ENCODE results near the gene IL1RAPL2.
"Not testable (repeated sequence)": the region's sequence is repeated elsewhere in the genome, so short reads cannot be mapped to it uniquely, and the experiment has no call there.

The IL1RAPL2 gene

DNA sequence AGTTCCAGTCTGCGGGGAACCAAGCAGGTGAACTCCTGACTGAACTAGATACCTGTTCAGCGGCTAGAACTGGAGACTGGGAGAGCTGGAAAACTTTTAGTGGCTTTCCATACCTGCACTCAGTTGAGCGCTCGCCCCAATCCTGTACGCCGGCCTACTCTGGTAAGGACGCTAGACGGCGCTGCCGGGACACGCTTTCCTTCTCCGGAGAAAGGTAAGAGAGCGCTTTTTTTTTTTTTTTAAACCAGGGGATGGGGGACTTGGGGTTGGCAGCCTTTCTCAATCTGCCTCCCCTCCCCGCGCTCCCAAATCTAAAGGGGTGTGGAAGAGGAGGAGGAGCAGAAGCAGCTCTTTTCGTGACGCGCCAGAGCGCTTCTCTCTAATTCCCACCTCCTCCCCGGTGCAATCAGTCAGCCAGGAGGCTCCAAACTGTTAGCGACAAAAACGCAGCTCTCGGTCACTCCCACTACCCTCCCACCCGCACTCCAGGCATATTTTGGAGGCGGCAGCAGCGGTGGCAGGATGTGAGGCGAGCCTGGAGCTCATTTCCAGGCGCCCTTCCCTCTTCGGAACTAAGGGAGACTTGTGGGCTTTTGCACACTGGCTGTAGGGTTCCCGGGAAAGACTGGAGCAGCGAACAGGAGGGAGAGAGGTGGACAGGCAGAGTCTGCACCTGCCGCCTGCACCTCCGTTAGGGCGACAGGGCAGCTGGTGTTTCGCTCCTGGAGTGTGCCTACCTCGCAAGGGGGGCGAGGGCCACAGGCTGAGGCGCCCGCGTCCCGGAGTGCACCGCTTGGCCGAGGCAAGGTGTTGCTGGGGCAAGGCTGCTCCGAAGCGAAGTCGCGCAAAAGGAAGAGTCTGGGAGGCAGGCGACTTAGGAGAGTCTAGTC lies at the start of gene IL1RAPL2:
TSS of gene IL1RAPL2 (plus strand) at position 409 of the 890 bp plus-strand sequence.
- DNase-seq (ENCODE audit: low read depth), result no peak

DNA sequence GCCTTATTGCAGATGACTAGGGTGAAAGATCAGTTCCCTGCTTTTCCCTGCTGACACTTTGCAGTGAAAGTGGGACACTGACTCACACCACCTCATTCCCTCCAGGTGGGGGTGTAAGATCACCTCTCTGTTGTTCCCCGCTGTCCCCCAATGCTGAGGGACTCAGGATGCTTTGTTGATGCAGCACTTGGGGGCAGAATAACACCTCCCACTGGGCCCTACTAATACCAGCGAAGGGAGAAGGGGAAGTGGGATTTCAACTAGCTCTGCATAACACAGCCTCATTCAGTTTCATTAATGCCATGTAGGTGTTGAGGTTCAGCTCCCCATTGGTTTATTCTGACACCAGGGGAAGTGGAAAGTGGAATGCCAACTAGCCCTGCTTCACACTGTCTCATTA lies 43.6 kb upstream of the IL1RAPL2 start:
- no peak for DNase-seq (ENCODE audit: low read depth)

DNA sequence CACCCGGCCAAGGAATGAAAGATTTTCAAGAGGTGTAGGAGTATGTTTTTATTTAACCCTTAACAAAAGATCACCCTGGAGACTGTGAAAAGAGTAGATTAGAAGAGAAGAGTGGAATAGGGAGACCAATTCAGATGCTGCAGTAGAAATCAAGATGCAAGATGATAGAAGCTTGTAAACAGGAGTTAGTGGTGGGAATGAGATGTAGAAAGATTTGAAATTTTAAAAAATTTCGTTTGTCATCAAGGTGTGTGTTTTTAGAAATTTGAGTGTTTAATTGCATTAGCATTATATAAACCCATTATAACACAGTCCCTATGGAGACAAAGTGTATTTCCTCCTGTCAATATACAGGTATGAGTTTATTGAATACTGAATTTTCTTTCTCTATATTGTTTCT lies 42.1 kb upstream of the IL1RAPL2 start:
- no peak for DNase-seq (ENCODE audit: low read depth)

DNA sequence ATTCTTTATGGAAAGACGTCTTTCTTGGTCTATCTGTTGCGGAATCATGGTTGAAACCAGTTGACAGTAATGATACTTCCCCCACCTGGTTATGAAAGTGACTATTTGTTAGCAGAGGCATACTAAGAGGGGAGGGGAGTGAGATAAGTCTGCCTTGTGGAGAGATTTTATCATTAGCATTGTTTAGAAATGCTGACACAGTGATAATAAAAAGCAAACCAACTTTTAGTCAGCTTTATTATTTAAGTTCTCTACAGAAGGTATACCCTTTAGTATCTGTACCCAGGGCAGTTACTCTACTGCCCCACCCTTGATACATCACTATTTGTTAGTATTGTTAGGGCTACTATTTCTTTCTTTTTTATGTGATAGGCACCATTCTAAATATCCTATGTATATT lies 26.9 kb upstream of the IL1RAPL2 start:
- DNase-seq (ENCODE audit: low read depth), result no peak

DNA sequence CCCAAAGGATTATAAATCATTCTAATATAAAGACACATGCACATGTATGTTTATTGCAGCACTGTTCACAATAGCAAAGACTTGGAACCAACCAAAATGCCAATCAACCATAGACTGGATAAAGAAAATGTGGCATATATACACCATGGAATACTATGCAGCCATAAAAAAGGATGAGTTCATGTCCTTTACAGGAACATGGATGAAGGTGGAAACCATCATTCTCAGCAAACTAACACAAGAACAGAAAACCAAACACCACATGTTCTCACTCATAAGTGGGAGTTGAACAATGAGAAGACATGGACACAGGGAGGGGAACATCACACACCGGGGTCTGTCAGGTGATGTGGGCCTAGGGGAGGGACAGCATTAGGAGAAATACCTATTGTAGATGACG lies 23.6 kb upstream of the IL1RAPL2 start:
- not testable (repeated sequence) for DNase-seq (ENCODE audit: low read depth)

DNA sequence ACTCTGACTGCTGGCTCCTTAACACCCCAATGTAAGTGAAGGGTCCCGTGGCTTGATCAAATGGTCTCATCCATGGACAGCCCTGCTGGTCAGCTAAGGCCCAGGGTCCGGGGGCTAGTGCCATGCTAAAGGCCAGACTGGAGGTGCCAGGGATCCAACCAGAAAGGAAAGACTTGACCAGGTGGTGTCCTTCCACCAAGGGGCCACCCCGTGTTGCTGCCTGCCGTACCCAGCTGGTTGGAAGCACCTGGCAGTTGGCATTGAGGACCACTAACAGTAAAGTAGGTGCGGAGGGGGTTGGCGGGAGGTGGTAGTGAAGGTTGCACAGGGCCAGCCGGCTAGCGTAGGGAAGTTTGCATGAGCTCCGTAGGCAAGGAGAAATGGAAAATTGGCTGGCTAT lies 1.7 kb upstream of the IL1RAPL2 start:
- DNase-seq (ENCODE audit: low read depth), result no peak

DNA sequence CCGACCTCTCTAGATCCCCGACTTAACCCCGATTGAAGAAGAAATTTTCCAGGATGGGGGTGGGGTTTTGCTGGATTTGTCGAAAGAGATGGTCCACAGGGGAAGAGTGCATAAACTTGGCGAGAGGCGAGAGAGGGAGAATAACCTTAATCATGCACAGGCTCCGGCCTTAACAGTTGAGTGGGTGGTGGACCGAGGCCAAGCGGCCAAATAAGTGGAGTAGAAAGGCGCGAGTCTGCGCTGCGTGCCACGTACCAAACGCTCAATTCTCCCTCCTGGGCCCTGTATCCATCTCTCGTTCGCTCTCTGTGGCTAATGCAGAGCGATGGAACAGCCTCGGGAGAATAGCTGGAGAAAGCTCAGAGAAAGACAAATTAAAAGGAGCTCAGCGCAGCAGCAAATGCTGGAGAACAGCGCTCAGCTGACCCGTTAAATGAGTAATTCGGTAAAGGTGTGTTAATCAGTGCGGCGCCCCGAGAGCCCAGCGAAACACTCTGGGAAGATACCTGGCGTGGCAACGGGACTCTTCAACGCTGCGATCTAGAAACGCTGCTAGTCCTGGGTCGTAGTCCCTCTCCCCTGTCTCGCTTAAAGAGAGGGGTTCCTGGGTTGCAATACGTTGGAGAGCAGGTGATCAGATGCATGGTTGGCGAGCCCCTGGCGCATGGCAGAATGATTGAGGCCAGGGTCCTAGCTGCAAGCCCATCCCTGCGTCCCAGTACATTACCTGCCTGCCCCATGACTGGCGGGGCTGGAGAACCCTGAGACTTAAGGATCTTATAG lies 887 bp upstream of the IL1RAPL2 start:
- no peak for DNase-seq (ENCODE audit: low read depth)

DNA sequence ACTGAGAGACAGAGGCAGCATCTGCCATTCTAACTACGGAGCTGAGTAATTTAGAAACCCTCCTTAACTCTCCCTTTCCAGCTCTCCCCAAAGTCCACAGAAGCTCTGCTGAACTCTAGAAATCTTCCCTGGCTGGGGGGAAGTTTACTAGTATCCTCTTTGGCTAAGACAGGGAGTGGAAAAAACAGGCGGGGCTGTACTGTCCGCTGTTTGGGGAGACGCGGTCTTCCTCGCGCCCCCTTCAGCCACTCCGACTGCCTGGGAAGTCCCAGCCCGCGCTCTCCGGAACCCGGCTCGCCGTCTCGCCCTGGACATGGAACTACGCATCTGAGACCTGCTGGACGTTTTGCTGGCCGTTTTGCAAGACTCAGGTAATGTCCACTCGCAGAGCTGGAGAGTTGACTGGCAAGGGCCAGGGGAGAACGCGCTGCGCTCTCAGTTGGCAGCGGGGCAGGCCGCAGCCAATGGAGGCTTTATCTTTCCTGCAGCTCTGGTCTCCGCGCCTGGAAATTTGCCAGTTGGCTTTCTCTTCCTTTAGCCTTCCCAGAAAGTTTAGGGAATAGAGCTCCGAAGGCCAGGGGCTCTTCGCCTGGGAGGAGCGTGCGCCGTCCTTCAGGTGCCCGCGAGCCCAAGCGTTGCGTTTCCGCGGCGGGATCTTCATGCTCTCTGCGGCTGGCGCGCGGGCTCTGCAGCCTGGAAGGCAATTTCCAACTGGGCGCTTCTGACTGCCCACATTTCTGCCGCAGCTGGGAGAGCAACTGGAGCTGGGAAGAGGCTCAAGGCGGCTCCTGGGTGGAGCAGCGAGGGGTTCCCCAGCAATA lies 892 bp downstream of the IL1RAPL2 start:
- no peak for DNase-seq (ENCODE audit: low read depth)

DNA sequence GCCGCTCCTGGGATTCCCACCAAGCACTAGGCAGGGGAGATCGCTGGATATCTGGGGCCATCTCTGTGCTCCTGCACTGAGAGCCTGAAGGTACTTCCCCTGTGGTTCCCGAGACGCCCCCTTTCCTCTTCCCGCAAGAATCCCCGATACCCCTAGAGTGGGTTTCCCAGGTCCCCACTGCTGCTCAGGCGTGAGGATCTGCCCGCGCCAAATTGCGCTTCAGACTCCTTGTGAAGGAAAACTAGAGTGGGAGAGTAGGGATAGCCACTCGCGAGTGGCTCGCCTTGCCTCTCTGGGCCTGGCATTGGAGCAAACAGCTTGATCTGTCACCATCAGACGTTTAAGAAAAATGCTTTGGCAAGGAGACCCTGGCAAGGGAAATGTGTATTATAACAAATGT lies 1.5 kb downstream of the IL1RAPL2 start:
- DNase-seq (ENCODE audit: low read depth), result no peak

DNA sequence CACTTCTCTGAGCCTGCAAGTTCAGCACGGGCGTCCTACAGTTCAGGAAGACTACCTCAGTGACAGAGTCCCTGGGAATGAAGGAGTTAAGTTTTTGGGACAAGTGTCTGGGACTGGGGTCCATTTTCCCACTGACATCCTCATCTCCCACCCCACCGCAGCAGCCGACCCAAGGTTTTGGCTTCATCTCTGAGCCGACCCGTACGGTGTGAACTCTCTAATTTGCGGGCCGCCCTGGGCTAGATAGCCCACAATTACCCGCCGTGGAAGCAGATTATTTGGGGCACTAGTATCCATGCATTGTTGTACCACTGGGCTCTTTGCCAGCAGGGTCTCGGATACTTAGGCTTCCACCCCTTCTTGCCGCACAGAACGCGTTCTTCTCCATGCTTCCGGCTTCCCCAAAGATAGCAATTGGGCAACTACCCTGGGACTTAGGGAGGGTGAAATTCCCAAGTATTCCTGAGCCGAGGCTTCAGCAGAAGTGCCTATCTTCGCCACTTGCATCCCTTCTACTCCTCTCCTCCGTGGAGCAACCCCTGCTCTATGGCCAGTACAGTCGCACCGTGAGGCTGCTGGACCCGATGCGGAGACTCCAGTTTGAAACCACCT lies 2.4 kb downstream of the IL1RAPL2 start:
- no peak for DNase-seq (ENCODE audit: low read depth)

DNA sequence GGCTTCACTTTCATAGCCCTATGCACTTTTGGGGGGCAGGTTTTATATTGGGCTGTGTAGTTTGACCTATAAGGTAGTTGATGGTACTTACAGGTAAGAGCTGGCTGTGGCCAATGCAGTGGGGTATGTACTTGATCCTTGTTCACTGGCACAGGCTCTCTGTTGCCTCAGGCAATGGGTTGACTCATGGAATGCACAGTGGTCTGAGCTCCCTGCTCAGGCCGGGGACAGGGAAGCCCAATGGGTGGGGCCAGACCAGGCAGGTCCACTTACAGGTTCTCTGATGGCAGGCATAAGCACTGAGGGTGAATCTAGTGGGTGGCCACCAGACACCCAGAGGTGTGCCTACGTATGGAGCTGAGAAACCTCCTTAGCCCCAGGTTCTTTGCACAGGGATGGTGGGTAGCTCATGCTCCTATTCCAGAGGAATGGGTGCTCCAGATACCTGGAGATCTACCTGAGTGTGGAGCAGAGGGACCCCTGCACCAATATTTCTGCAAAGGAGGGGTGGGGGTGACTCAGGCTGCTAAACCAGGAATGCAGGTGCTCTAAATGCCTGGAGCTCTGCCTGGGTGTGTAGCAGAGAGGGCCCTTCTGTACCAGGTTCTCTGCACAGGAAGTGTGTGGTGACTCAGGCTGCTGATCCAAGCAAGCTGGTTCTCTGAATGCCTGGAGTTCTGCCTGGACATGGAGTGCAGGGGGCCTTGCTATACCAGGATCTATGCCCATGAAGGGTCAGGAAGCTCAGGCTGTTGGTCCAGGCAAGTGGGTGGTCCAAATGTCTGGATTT lies 52.3 kb downstream of the IL1RAPL2 start:
- DNase-seq (ENCODE audit: low read depth), result no peak

DNA sequence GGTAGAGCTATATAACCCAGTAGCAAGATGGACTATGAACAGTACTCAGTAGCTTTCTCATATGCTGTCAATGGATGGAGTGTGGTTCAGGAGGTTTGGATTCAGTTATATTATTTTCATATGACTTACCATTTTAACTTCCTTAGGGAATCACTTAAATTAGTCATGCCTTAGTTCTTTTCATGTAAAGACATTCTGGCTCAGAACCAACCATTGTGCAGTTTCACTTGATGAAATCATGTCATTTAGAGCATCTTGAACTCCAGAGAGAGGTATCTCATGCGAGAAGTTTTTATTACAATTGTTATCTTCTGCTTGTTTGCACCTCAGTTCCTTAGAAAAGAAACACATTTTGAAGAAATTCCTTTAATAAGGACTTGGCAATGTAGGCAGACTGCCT lies 55.8 kb downstream of the IL1RAPL2 start:
- no peak for DNase-seq (ENCODE audit: low read depth)

DNA sequence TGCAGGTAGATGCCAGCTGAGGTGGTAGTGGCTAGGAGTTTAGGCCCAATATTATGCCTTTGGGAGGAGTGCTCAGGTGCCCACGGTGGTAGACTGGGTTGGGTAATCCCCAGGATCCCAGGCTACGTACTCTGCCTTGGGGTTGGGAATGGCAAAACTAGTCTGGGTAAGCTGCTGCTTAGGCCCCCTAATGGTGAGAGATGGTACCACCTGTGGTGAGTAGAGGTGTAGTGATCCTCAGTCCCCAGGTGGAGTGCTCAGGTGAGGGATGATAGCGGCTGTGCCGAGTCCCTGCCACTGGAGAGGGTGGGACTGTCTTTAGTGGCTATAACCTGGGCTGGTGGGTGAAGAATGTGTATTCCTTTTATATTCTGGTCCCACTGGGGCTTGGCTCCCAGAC lies 75.2 kb downstream of the IL1RAPL2 start:
- DNase-seq (ENCODE audit: low read depth), result no peak

DNA sequence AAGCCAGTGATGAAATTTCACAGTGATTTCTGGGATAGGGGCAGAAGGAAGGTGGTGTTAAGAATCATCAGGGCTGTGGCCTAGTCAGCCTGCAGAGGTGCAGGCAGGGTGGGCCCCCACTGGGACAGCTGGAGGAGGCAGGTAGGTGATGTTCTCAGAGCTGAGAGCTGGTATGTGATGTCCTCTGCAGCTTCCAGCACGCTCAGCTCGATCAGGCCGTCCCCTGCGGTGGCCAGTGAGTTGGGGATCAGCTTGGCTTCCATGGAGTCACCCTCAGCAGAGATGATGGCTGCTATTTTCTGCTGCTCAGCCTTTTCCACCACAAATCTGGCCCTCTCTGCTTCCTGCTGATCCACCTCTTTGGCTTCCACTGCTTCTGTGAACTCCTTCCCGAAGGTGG lies 81.1 kb downstream of the IL1RAPL2 start:
- DNase-seq (ENCODE audit: low read depth), result no peak

DNA sequence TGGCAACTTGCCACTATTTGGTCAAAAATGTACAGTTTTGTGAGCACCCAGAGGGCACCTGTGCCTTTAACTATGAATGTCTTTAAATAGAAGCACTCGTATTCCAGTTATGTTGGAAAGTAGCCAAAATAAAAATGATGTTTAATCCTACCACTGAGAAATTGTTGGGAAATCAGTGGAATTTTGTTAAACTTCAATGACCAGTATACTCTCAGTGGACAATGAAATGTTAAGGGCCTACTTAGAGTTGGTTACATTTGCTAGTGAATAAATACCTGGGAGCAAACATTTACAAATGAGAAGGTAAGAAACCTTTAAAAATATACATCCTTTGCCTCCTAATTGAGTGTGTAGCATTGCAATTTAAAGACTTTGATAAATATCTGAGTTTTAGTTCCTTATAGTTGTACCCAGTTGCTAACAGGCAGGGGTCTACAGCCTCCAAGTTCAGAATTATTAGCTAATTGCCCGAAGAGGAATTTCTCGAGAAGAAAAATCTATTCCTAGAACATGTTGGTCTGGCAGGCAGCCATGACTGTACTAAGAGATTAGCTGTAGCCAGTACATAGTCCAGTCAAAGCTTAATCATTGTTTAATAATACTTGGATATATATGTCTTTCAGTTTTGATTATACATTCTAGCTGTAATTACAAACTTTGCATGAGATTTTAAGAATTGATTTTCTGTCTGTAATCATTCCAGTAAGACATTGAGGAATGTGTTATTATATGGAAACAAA lies 93.2 kb downstream of the IL1RAPL2 start:
- no peak for DNase-seq (ENCODE audit: low read depth)

DNA sequence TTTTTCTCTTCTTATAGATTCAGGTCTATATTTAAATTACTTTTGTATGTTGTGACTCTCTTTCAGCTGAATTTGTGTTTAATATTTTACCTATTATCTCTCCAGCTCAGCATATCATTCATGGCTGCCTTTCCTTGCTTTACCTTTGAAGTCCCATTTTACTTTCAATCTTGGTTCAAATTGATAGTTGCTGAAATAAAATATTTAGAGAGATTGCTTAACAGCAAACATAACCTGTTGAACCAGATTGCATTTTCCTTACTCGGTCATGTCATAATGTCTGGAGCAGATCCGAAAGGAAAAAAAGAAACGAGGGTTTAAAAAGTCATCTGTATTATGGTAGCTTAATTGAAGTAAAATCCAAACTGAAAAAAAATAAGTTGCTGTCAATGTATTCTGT lies 94.1 kb downstream of the IL1RAPL2 start:
- no peak for DNase-seq (ENCODE audit: low read depth)

DNA sequence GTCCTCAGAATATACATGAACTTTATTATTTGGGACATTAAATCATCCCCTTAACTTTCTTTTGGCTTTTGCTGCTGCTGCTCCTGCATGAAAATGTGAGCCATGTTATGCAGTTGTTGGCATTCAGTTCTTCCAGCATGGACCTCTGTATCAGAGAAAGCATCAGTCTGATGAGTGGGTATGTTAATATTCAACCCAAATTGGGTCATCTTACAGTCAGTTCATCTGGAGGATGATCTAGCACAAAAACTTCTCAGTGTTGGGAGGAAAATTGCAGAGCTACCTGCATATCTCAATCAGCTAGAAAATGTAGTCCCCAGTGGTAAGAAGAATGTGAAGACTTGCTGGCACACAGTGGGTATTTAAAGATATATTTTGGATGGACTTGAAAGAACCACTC lies 96.7 kb downstream of the IL1RAPL2 start:
- no peak for DNase-seq (ENCODE audit: low read depth)

DNA sequence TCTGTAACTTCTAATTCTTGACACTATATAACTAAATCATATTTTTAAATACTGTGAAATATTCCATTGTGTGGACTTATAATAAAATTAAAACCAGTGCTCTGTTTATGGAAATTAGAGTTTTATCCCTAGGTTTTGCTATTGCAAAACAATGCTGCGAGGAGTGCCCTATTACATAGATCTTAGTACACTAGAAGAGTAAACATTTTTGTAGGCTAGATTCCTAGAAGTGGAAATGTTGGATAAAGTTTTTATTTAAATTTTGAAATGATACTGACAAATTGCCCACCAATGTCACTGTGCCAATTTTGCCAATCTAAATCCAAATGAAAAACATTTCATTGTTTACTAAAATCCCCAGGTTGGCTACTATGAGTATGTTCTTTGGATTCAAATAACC lies 99.7 kb downstream of the IL1RAPL2 start:
- DNase-seq (ENCODE audit: low read depth), result no peak

DNA sequence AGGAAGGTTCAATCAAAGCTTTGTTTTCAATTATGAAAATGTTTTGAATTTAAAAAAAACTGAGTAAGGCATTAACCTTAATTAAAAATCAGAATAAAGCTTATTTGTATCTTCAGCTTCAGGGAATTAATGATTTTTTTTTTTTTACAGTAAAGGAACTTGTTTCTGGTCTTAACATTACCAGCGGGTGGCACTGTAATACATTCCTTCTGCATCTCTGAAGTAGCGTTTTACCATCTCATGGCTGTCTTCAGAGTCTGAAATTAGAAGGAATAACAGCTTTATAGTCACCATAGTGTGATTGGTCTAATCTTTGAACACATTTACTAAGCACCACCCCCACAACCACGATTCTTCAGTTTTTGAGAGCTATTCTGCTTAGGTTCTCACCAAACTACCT lies 102.6 kb downstream of the IL1RAPL2 start:
- DNase-seq (ENCODE audit: low read depth), result no peak

DNA sequence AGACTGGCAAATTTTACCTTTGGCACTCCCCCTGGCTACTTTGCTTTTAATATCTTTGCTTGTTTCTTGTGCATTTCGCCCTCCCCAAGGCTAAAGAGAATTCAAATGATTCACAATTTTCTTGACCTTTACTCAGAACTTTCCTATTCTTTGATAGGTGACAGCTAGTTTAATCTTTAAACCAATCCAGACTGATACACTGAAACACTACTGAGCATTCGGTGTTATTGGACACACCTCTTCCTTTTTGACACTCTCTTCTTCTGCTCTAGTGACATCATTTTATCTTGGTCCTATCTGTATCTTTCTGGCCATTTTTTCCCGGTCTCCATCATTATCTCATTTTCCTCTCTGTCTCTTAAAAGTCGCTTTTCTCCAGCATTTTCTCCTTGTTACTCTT lies 103.1 kb downstream of the IL1RAPL2 start:
- no peak for DNase-seq (ENCODE audit: low read depth)

DNA sequence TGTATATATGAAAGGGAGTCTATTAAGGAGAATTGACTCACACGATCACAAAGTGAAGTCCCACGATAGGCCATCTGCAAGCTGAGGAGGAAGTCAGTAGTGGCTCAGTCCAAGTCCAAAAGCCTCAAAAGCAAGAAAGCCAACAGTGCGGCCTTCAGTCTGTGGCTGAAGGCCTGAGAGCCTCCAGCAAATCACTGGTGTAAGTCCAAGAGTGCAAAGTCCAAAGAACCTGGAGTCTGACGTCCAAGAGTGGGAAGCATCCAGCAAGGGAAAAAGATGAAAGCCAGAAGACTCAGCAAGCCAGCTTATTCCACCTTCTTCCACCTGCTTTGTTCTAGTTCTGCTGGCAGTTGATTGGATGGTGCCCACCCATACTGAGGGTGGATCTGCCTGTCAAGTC lies 104.1 kb downstream of the IL1RAPL2 start:
- DNase-seq (ENCODE audit: low read depth), result no peak

Measured in stimulated activated CD8-positive, alpha-beta memory T cell treated with anti-CD3 and anti-CD28 coated beads, Interleukin-12 subunit alpha, Interleukin-12 subunit beta, amount 100 ng/mL, for 4 hours (primary cell).